Erythroblast (primary cell): ENCODE results near the gene TGFBR1.

Source experiments
- GATA1 ChIP-seq: IDR thresholded peaks from 2 replicates; pipeline ENCODE4 v1.6.1; 2011; ENCODE audit warnings: low read depth, mild to moderate bottlenecking, control low read depth, low read length, moderate library complexity
- POLR2A ChIP-seq: IDR thresholded peaks from 2 replicates; pipeline ENCODE4 v1.6.1; 2011; ENCODE audit warnings: mild to moderate bottlenecking, low read length

GRCh38 chr9:99187311-99187710 is 82.4 kb downstream of the TGFBR1 start:
- TF ChIP-seq POLR2A (no peak), GATA1 (no peak)
